SU-DHL-6 (cell line): ENCODE measurements around the gene MTRFR.

ENCODE experiments used
- CTCF ChIP-seq: fragments of 200-600 bp; sonication (generic); IDR thresholded peaks from one replicate; pipeline ENCODE4 v1.5.1; 2017; ENCODE audit warnings: antibody characterized with exemption, mild to moderate bottlenecking, low read length, moderate library complexity; ENCODE audit not compliant: insufficient read depth, poor library complexity, severe bottlenecking
- EZH2phosphoT487 ChIP-seq: fragments of 200-600 bp; sonication (generic), shearing (Covaris generic); conservative IDR thresholded peaks from 2 replicates; pipeline ENCODE4 v1.6.1; 2018; ENCODE audit warnings: mild to moderate bottlenecking, antibody characterized with exemption, low read length, moderate library complexity, mixed read lengths

- TF ChIP-seq CTCF (no peak), EZH2phosphoT487 (no peak)
These were observed 4.2 kb upstream of the MTRFR start for GRCh38 chr12:123229051-123229450.
